ENCODE data around the gene SLC9A9.

Gene SLC9A9

DNA sequence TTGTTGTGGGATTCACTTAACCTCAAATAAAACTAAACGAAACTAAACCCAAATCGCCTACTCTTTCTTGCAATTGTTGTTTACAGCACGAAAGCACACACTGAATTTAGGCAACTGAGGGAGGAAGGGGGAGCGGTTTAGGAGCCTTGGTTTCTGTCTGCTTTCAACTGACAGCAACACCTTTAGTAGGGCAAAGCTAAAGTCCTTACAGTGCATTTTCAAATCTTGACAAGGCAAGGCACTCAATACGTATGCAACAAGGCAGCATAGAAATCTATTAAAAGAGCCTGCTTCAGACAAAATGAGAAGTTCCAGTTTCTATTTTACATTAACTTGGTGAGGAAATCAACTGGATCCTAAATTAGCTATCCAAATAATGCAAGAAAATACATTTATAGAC lies 554.1 kb downstream of the SLC9A9 start:
- no peak overlapping the region for H3K27ac ChIP-seq (replicated peaks)
- TF ChIP-seq CTCF (IDR thresholded peaks at IDR 0.05; ENCODE audit: insufficient read depth, low read length) (no peak), SPI1 (IDR thresholded peaks at IDR 0.05; ENCODE audit: borderline replicate concordance, low read depth) (no peak), REST (IDR thresholded peaks at IDR 0.05; ENCODE audit: insufficient replicate concordance, low read depth) (no peak), POLR2AphosphoS5 (IDR thresholded peaks at IDR 0.05; ENCODE audit: low read depth) (no peak), GABPA (IDR thresholded peaks at IDR 0.05; ENCODE audit: low read depth) (no peak)
- no peak for DNase-seq (ENCODE audit: low read depth in 1 of 2, low spot score in 1 of 2)
- H3K27me3 ChIP-seq (ENCODE audit: insufficient read depth, poor library complexity, severe bottlenecking), result no peaks in the 10 kb centered on the region
- H3K4me3 ChIP-seq (replicated peaks; ENCODE audit: insufficient read depth, low read length), result no peak overlapping the region

DNA sequence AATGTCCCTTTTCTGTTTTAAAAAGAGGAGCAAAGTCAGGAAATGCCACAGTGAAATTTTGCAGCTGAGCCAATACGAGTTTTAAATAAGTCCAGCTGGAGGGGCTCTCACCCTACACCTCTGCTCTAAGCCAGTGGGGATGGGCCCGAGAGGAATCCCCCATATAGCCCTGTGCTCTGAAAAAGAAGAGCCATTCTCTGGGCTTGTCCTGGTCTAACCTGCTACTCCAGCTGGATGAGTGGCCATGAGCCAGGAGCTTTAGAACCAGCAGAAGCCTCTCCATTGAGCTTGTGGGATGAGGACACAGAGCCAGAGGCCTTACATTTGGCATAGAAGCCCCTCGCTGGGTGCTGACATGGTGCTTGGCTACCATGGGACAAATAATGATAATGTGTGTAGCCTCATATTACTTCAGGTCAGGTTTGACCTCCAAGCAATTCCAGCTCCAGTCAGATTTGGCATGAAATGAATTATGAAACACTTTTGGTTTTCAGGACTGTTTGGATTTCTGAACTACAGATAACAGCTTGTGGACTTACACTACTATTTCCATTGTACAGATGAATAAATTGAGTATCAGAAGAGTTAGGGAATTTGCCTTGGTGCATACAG lies 556.3 kb downstream of the SLC9A9 start:
- TF ChIP-seq CTCF (IDR thresholded peaks at IDR 0.05; ENCODE audit: insufficient read depth, low read length) (no peak), GABPA (IDR thresholded peaks at IDR 0.05; ENCODE audit: low read depth) (no peak), POLR2AphosphoS5 (IDR thresholded peaks at IDR 0.05; ENCODE audit: low read depth) (no peak), SPI1 (IDR thresholded peaks at IDR 0.05; ENCODE audit: borderline replicate concordance, low read depth) (no peak), REST (IDR thresholded peaks at IDR 0.05; ENCODE audit: insufficient replicate concordance, low read depth) (no peak)
- H3K27me3 ChIP-seq (ENCODE audit: insufficient read depth, poor library complexity, severe bottlenecking), result peaks cover 4% of the 10 kb centered on the region
- H3K4me3 ChIP-seq (replicated peaks; ENCODE audit: insufficient read depth, low read length), result no peak overlapping the region
- H3K27ac ChIP-seq (replicated peaks), result no peak overlapping the region
- DNase-seq (ENCODE audit: low read depth in 1 of 2, low spot score in 1 of 2), result no peak

- Histone ChIP-seq H3K4me3 (replicated peaks; ENCODE audit: insufficient read depth, low read length) (no peak overlapping the region), H3K27me3 (ENCODE audit: insufficient read depth, poor library complexity, severe bottlenecking) (peaks cover 4% of the 10 kb centered on the region), H3K27ac (replicated peaks) (no peak overlapping the region)
- TF ChIP-seq SPI1 (IDR thresholded peaks at IDR 0.05; ENCODE audit: borderline replicate concordance, low read depth) (no peak), GABPA (IDR thresholded peaks at IDR 0.05; ENCODE audit: low read depth) (no peak), REST (IDR thresholded peaks at IDR 0.05; ENCODE audit: insufficient replicate concordance, low read depth) (no peak), POLR2AphosphoS5 (IDR thresholded peaks at IDR 0.05; ENCODE audit: low read depth) (no peak), CTCF (IDR thresholded peaks at IDR 0.05; ENCODE audit: insufficient read depth, low read length) (no peak)
- DNase-seq (ENCODE audit: low read depth in 1 of 2, low spot score in 1 of 2), result no peak
Measured at GRCh38 chr3:143288944-143289343, 559.3 kb downstream of the SLC9A9 start.

Measured in HL-60 (cell line).